Panc1 (cell line): ENCODE results near the gene ZCCHC4.

Source experiments
- CTCF ChIP-seq: fragments of 450-650 bp; IDR thresholded peaks from 2 replicates; pipeline ENCODE4 v1.5.1; 2017; ENCODE audit warnings: mild to moderate bottlenecking
- SIN3A ChIP-seq: IDR thresholded peaks from 2 replicates; pipeline ENCODE4 v1.6.1; 2012; ENCODE audit warnings: low read depth, mild to moderate bottlenecking, low read length, moderate library complexity, borderline replicate concordance; ENCODE audit not compliant: insufficient read depth

DNA sequence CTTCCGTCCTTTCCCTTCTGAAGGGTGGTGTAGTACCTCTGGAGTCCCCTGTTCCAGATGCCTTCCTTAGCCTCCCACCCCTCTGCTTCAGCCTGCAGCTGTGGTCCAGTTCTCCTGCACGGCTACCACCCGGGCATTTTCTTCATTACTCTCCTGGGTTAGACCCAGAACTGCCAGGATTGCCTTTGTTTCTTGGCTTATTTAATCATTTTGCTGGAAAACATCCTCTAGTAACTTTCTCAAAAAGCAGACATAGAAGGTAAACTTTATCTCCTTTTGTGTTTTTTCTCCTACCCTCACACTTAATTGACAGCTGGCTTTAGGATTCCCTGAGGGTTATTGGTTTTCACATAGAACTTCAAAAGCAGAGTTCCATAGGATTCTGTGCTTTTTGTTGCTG lies 84.7 kb downstream of the ZCCHC4 start:
- TF ChIP-seq SIN3A (no peak), CTCF (no peak)
